ENCODE results near the gene NSDHL.
A peak's percentile ranks its signal among the peaks of the same experiment; 100 is the strongest.
"Not testable (repeated sequence)": the region's sequence is repeated elsewhere in the genome, so short reads cannot be mapped to it uniquely, and the experiment has no call there.

NSDHL gene

DNA sequence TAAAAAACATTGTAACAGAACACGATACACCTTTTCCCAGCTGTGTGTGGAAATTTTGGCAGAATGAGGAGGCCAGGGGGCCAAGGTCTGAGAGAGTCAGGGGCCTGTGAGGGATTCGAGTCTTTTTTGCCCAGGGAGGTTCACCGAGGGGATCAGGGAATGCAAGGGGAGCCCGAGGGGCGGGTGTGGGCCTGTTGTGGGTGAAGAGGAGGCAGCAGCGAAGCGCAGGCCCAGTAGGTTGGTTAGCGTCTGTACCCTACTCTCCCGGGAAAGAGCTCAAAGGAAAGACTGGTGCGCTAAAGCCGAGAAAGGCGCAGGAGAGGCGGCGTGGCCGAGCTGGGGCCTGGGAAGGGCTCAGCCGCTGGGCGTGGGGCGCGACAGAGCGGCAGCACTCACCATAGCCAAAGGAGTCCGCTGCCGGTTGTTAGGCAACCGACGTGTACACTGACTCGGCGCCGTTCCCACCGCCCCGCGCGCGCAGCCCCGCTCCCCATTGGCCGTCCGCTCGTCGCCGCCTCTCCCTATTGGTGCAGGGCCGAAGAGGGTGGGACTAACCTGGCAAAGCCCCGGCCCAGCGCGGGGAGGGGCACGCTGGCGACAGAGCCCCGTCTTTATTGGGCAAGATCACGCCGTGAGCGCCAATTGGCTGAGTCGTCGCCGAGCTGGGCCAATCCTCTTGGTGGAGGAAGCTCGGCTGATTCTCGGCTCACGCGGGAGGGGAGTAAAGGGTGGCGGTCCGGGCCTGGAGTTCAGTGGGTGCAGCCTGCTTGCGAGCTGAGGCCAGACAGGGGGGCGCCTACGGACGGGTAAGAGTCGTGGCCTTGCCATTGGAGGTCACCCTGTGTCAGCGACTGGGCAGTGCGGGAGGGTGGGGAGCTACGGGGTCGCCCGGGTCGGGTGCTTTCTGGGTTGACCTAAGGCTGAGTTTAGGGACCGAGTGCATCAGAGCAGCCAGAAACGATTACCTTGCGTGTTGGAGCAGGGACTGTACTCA is at the start of gene NSDHL, which contains the start of gene CETN2:
TSS of gene NSDHL (plus strand) at position 752 of the 994 bp plus-strand sequence. CDS start 15,262 bp downstream, outside the sequence.
TSS of gene CETN2 (minus strand) at position 446 of the 994 bp plus-strand sequence. CDS start at position 399, 47 bp downstream.
- Mint-ChIP-seq H3K27ac (peak within 1 kb of the TSS; percentile 99), H3K36me3 (ENCODE audit: low read depth) (peaks cover 33% of the 10 kb centered on the region), H3K27me3 (ENCODE audit: low read depth, poor library complexity) (no peaks in the 10 kb centered on the region), H3K4me3 (peak within 1 kb of the TSS; percentile 98), H3K9me3 (peaks cover 60% of the 10 kb centered on the region), H3K4me1 (peaks cover 40% of the 10 kb centered on the region)
- DNase-seq, result peak; percentile 92
- TF ChIP-seq CTCF (IDR thresholded peaks at IDR 0.05), result no peak

- not testable (repeated sequence) for H3K4me3 Mint-ChIP-seq; H3K4me1 Mint-ChIP-seq; H3K27ac Mint-ChIP-seq; DNase-seq; H3K9me3 Mint-ChIP-seq; H3K36me3 Mint-ChIP-seq (ENCODE audit: low read depth); H3K27me3 Mint-ChIP-seq (ENCODE audit: low read depth, poor library complexity)
Measured at GRCh38 chrX:152787062-152787461, 43.8 kb upstream of the NSDHL start.

DNA sequence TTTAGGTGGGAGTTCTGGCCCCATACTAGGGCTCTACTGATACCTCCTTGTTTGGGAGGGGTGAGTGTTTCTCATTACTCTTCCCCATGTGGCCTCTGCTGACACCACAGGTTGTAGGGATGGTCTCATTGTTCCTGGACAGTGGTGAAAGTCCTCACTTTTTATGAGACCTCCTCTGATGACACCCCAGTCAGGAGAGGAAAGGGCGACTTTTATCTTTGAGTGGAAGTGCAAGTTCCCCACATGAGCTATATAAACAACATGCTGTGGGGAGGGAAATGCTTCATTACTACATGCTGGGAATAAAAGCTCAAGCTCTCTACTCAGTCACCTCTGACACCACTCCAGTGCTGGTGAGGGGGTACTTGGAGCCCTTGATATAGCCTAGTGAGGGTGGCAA is 31.9 kb upstream of the NSDHL start:
- Mint-ChIP-seq H3K4me3 (no peak overlapping the region), H3K36me3 (ENCODE audit: low read depth) (no peaks in the 10 kb centered on the region), H3K27me3 (ENCODE audit: low read depth, poor library complexity) (peaks cover 7% of the 10 kb centered on the region), H3K9me3 (peaks cover 38% of the 10 kb centered on the region), H3K27ac (no peak overlapping the region), H3K4me1 (no peaks in the 10 kb centered on the region)
- no peak for TF ChIP-seq CTCF (IDR thresholded peaks at IDR 0.05)
- no peak for DNase-seq

GRCh38 chrX:152806035-152806434 is 24.8 kb upstream of the NSDHL start:
- H3K9me3 Mint-ChIP-seq, result peaks cover 52% of the 10 kb centered on the region
- H3K36me3 Mint-ChIP-seq (ENCODE audit: low read depth), result no peaks in the 10 kb centered on the region
- no peaks in the 10 kb centered on the region for H3K4me1 Mint-ChIP-seq
- no peak for TF ChIP-seq CTCF (IDR thresholded peaks at IDR 0.05)
- no peak overlapping the region for H3K27ac Mint-ChIP-seq
- no peak overlapping the region for H3K4me3 Mint-ChIP-seq
- peaks cover 13% of the 10 kb centered on the region for H3K27me3 Mint-ChIP-seq (ENCODE audit: low read depth, poor library complexity)
- DNase-seq, result no peak

- H3K27me3 Mint-ChIP-seq (ENCODE audit: low read depth, poor library complexity), result peaks cover 12% of the 10 kb centered on the region
- H3K4me3 Mint-ChIP-seq, result no peak overlapping the region
- TF ChIP-seq CTCF (IDR thresholded peaks at IDR 0.05), result no peak
- peaks cover 53% of the 10 kb centered on the region for H3K9me3 Mint-ChIP-seq
- H3K4me1 Mint-ChIP-seq, result no peaks in the 10 kb centered on the region
- H3K27ac Mint-ChIP-seq, result no peak overlapping the region
- DNase-seq, result no peak
- H3K36me3 Mint-ChIP-seq (ENCODE audit: low read depth), result no peaks in the 10 kb centered on the region
Measured at GRCh38 chrX:152810403-152810802, 20.5 kb upstream of the NSDHL start.

DNA sequence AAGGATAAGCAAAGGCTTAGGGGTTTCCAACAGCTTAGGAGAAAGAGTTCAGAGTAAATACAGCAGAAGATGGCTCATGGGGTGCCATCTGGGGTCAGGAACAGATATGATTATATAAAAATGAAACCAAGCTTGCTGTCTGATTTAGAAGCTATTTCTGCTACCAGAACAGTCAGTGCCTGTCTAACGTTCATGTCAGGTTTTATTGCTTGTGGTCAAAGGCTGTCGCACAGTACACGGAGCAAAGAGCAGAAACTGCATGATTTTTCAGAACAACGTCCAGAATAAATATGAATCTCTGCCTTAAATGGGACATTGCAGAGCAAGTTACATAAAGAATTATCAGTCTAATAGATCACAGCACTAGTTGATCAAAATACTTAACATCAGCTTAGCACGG is 17.7 kb upstream of the NSDHL start:
- no peak for TF ChIP-seq CTCF (IDR thresholded peaks at IDR 0.05)
- H3K9me3 Mint-ChIP-seq, result peaks cover 55% of the 10 kb centered on the region
- no peaks in the 10 kb centered on the region for H3K4me1 Mint-ChIP-seq
- DNase-seq, result no peak
- H3K4me3 Mint-ChIP-seq, result no peak overlapping the region
- no peak overlapping the region for H3K27ac Mint-ChIP-seq
- H3K36me3 Mint-ChIP-seq (ENCODE audit: low read depth), result no peaks in the 10 kb centered on the region
- peaks cover 12% of the 10 kb centered on the region for H3K27me3 Mint-ChIP-seq (ENCODE audit: low read depth, poor library complexity)
